HG02884 (cell line): Measurements from ENCODE around the gene ATOSB.

Experiments
- ATAC-seq: cut with Tn5 transposase; IDR thresholded peaks from one replicate; pipeline ENCODE4 v1.9.1; 2021; ENCODE audit warnings: mild to moderate bottlenecking, moderate library complexity; ENCODE audit not compliant: unreplicated experiment

The ATOSB gene

DNA sequence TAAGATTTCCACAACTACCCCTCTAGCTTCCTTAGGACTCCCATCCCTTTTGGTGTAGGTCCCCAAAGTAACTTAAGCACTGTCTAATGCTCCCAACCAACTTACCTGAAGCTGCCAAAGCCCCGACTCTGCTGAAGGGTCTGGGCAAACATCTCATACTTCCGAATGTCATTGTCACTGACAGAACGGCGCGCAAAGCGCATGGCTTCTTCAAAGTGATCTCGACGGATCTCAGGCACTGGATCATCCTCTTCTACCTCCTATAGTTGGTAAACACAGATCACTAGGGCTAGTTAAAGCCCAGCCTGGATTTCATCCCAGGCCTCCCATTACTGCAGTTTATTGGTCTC is 58.4 kb downstream of the ATOSB start:
- no peak for ATAC-seq

DNA sequence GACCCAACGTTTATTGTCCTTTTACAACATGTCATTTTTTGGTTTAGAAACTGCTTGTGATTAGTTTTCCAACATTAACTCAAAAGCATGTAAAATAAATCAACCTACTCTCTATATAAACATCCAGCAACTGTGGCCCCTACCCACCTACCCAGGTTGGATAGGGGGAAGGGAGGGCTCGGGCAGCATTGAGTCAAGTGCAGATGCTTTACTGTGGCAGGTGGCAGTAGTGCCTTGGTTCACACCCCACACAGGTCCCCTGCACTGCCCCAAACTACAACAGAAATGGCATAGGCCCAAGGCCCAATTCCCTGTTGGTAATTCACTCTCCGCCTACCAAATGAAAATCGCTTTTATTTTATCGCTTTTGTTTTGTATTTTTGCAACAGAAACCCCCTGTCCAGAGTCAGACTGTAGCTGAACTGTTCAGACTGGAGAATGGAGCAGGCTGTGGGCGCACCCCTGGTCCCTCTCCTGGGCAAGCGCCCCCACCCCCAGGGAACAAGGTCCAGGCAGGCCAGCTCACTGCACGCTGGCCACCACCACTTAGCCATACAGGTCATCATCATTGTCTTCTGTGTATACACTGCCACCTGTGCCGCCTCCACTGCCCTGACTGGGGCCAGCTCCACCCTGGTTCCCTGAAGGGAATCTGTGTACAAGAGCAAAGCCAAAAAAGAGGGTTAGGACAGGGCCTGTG is 58.9 kb downstream of the ATOSB start:
- no peak for ATAC-seq

DNA sequence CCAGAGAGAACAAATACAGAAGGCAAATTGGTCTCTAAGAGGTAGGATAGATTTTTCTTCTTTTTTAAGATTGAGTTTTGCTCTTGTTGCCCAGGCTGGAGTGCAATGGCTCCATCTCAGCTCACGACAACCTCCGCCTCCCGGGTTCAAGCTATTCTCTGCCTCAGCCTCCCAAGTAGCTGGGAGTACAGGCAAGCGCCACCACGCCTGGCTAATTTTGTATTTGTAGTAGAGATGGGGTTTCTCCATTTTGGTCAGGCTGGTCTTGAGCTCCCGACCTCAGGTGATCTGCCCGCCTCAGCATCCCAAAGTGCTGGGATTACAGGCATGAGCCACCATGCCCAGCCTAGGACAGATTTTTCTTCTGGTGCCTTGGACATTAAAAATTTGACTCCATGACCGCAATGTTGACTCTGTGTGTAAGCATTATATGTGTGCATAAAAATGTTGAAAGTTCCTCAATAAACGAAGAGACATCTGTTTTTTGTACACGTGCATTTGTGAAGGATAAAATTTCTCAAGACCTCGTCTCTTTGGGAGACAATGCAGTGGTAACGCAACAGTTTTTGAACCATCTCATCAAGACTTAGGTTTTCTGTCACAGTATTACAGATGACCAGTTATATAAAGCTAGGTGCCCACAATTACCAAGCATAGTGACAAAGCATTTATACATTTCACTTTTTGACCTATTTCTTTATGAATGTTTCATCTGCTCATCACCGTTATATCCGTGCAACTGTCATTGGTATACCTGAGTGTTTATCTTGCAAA is 60.6 kb downstream of the ATOSB start:
- no peak for ATAC-seq

DNA sequence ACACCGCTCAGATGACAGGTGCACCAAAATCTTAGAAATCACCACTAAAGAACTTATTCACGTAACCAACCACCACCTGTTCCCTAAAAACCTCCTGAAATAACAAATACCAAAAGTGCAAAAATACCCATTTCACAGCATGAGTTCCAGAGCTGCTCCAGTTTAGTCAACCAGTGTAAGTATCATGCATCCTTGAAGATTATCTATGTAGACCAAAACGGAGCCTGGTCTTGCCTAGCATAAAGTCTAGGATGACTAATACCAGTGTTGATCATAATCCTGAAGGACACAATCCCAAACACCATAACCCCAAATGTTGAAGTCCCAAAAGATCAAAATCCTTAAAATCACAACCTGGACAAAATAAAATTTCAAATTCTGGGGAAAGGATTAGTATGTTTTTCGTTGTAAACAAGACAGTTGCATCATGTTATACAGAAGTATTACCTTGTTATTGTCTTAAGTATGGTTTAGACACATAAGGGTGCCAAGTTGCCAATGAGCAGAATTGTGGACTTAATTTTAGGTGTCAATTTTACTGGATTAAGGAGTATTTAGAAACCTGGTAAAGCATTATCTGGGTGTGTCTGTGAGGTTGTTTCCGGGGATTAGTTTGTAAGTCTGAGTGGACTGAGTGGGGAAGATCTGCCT is 61.4 kb downstream of the ATOSB start:
- ATAC-seq: no peak
